ENCODE data around the gene MPZL2.

- no peak for TF ChIP-seq CTCF (IDR thresholded peaks at IDR 0.05)
- TF ChIP-seq POLR2A (IDR thresholded peaks at IDR 0.05) = no peak
- TF ChIP-seq POLR2AphosphoS5 (IDR thresholded peaks at IDR 0.05) = no peak
Measured at GRCh38 chr11:118313242-118313641, 49.1 kb upstream of the MPZL2 start.
